ENCODE results near the gene CCDC89.

Gene CCDC89

GRCh38 chr11:85732965-85733364, 47.0 kb upstream of the CCDC89 start:
- Histone ChIP-seq H3K4me1 (ENCODE audit: control insufficient read depth, insufficient read depth, low read length) (no peaks in the 10 kb centered on the region), H3K27ac (ENCODE audit: extremely low read depth, low read depth, low read length) (no peak overlapping the region), H3K36me3 (ENCODE audit: control insufficient read depth in 2 of 2, insufficient read depth in 1 of 2, low read length in 2 of 2) (no peaks in the 10 kb centered on the region), H3K9me3 (ENCODE audit: control insufficient read depth, insufficient read depth, low read depth, low read length) (no peaks in the 10 kb centered on the region), H3K4me3 (ENCODE audit: low read depth, low read length) (no peak overlapping the region)
- TF ChIP-seq ZNF324 (tag by site-specific recombination; IDR thresholded peaks at IDR 0.05): no peak
- no peak for TF ChIP-seq ZNF37A (tag by site-specific recombination; IDR thresholded peaks at IDR 0.05)
- TF ChIP-seq, protein P1, sequence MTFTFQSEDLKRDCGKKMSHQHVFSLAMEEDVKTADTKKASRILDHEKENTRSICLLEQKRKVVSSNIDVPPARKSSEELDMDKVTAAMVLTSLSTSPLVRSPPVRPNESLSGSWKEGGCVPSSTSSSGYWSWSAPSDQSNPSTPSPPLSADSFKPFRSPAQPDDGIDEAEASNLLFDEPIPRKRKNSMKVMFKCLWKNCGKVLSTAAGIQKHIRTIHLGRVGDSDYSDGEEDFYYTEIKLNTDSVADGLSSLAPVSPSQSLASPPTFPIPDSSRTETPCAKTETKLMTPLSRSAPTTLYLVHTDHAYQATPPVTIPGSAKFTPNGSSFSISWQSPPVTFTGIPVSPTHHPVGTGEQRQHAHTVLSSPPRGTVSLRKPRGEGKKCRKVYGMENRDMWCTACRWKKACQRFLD (tag by site-specific recombination; IDR thresholded peaks at IDR 0.05): no peak
- no peak for TF ChIP-seq ZNF155 (tag by site-specific recombination; IDR thresholded peaks at IDR 0.05)
- no peak for TF ChIP-seq ZNF558 (tag by site-specific recombination; IDR thresholded peaks at IDR 0.05)
- ChIA-PET CTCF (no interaction called here), POLR2A (no interaction called here)

- Histone ChIP-seq H3K4me1 (ENCODE audit: control insufficient read depth, insufficient read depth, low read length) (no peaks in the 10 kb centered on the region), H3K36me3 (ENCODE audit: control insufficient read depth in 2 of 2, insufficient read depth in 1 of 2, low read length in 2 of 2) (no peaks in the 10 kb centered on the region), H3K4me3 (ENCODE audit: low read depth, low read length) (no peak overlapping the region), H3K9me3 (ENCODE audit: control insufficient read depth, insufficient read depth, low read depth, low read length) (no peaks in the 10 kb centered on the region), H3K27ac (ENCODE audit: extremely low read depth, low read depth, low read length) (no peak overlapping the region)
- CTCF ChIA-PET: interaction anchor here (0.6 kb wide), 1 partner anchor 120 kb away, joined by 3 read pairs; no protein-coding TSS in a partner anchor
- TF ChIP-seq ZNF660 (tag by site-specific recombination; IDR thresholded peaks at IDR 0.05) (no peak), SETDB1 (IDR thresholded peaks at IDR 0.05; ENCODE audit: insufficient read length, low read length) (no peak), ZNF23 (tag by site-specific recombination; IDR thresholded peaks at IDR 0.05; ENCODE audit: borderline replicate concordance) (no peak), ZNF24 (tag by site-specific recombination; IDR thresholded peaks at IDR 0.05) (no peak), SCRT1 (tag by site-specific recombination; IDR thresholded peaks at IDR 0.05; ENCODE audit: borderline replicate concordance) (no peak), BCL11B (tag by site-specific recombination; IDR thresholded peaks at IDR 0.05; ENCODE audit: low read depth) (no peak), ZNF692 (tag by site-specific recombination; IDR thresholded peaks at IDR 0.05) (no peak), ZNF529 (tag by site-specific recombination; IDR thresholded peaks at IDR 0.05; ENCODE audit: insufficient replicate concordance) (no peak), TRIM28 (IDR thresholded peaks at IDR 0.05; ENCODE audit: borderline replicate concordance, low read length) (no peak), ZNF19 (tag by site-specific recombination; IDR thresholded peaks at IDR 0.05; ENCODE audit: low read depth) (no peak), ZNF350 (tag by site-specific recombination; IDR thresholded peaks at IDR 0.05) (no peak)
- TF ChIP-seq, protein P2, sequence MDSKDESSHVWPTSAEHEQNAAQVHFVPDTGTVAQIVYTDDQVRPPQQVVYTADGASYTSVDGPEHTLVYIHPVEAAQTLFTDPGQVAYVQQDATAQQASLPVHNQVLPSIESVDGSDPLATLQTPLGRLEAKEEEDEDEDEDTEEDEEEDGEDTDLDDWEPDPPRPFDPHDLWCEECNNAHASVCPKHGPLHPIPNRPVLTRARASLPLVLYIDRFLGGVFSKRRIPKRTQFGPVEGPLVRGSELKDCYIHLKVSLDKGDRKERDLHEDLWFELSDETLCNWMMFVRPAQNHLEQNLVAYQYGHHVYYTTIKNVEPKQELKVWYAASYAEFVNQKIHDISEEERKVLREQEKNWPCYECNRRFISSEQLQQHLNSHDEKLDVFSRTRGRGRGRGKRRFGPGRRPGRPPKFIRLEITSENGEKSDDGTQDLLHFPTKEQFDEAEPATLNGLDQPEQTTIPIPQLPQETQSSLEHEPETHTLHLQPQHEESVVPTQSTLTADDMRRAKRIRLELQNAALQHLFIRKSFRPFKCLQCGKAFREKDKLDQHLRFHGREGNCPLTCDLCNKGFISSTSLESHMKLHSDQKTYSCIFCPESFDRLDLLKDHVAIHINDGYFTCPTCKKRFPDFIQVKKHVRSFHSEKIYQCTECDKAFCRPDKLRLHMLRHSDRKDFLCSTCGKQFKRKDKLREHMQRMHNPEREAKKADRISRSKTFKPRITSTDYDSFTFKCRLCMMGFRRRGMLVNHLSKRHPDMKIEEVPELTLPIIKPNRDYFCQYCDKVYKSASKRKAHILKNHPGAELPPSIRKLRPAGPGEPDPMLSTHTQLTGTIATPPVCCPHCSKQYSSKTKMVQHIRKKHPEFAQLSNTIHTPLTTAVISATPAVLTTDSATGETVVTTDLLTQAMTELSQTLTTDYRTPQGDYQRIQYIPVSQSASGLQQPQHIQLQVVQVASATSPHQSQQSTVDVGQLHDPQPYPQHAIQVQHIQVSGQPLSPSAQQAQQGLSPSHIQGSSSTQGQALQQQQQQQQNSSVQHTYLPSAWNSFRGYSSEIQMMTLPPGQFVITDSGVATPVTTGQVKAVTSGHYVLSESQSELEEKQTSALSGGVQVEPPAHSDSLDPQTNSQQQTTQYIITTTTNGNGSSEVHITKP (tag by site-specific recombination; IDR thresholded peaks at IDR 0.05): no peak
- POLR2A ChIA-PET: no interaction called here
Measured at GRCh38 chr11:85726381-85726780, 40.4 kb upstream of the CCDC89 start.
